Vagina (tissue), 2 donors: ENCODE results near the gene GNAZ. TPM values are rescaled to one million over a fixed set of nuclear protein-coding genes. Genes with fewer than 3 reads are reported as not detected.

ENCODE experiments used
- DNase-seq, 2 donors: peaks; one replicate each; pipeline ENCODE4 v3.0.0-alpha.2; 2017; ENCODE audit errors: extremely low spot score in 2 of 2
- H3K27ac ChIP-seq: fragments of 200-600 bp; sonication (generic); one replicate; pipeline ENCODE4 v1.5.1; 2019
- H3K27me3 ChIP-seq: fragments of 200-600 bp; sonication (generic); one replicate; pipeline ENCODE4 v1.5.1; 2019
- H3K36me3 ChIP-seq, 2 donors: fragments of 200-600 bp; sonication (generic); one replicate each; pipeline ENCODE4 v1.5.1; 2017 to 2019
- H3K4me1 ChIP-seq: fragments of 200-600 bp; sonication (generic); one replicate; pipeline ENCODE4 v1.5.1; 2019
- H3K4me3 ChIP-seq, 2 donors: fragments of 200-600 bp; sonication (generic); 1 replicate in 1 of 2; 2 replicates in 1 of 2; pipeline ENCODE4 v1.5.1; 2016 to 2019
- H3K9me3 ChIP-seq: fragments of 200-600 bp; sonication (generic); one replicate; pipeline ENCODE4 v1.5.1; 2019
- POLR2A ChIP-seq, 2 donors: fragments of 450-650 bp; IDR thresholded peaks; one replicate each; pipeline ENCODE4 v1.6.1; 2017; ENCODE audit warnings: antibody characterized with exemption in 2 of 2, mild to moderate bottlenecking in 2 of 2, moderate library complexity in 2 of 2
- POLR2AphosphoS5 ChIP-seq, 2 donors: sonication (generic); formaldehyde crosslinking; IDR thresholded peaks; one replicate each; pipeline ENCODE4 v1.9.0; 2017; ENCODE audit warnings: antibody characterized with exemption in 2 of 2, mild to moderate bottlenecking in 2 of 2, low read depth in 1 of 2; ENCODE audit not compliant: insufficient read depth in 1 of 2
- intact Hi-C: fragments of 100-400 bp; cut with DNase I; formaldehyde crosslinking; loops from one replicate; pipeline ENCODE4 v1.15.1; 2023
- total RNA-seq: library from RNA; depleted of rRNA; stranded (reverse); fragments of >200 nt; gene quantifications from one replicate; pipeline ENCODE4 v1.2.3, GENCODE V29; 2016
- TF ChIP-seq, protein P1 (sequence below), 3 experiments: fragments of 450-650 bp in 2 of 3; fragments of 200-600 bp in 1 of 3; sonication (generic) in 1 of 3; IDR thresholded peaks; one replicate each; pipeline ENCODE4 v1.5.1; 2017 to 2019; ENCODE audit warnings: antibody characterized with exemption in 3 of 3, mild to moderate bottlenecking in 2 of 3, moderate library complexity in 2 of 3

Gene GNAZ
- total RNA-seq, 1 donor from 2014 or later: 11.3 TPM

DNA sequence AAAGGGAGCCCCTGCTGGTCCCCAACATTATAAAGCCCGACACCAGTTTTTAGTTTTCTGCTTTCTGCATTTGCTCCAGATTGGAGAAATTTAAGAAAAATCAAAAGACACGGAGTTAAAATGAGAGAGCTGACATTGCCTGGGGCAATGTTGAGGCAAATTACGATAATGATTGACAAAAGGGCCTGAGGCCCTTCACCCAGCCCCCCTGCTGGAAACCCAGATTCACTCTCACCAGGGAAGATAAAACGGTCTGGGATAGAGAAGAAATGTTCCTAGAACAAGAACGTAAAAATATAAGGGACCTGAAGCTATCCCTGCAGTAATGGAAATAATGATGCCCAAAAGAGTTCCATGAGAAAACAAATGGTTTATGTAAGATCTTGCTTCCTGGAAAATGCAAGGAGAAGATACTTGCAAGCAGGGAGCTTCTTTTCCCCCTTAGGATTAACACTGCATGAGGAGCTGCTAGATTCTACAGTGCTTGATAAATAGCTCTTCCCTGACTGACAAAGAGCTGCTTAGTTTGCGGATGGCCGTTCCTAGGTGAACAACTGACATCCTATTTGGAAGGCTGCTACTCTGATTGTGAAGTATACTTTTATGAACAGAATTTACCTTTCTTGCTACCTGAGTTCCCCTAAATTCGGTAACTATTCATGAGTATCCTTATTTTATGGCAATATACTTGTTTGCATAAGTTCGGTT is 40.6 kb upstream of the GNAZ start:
- intact Hi-C loops: no loop called here
- no peak overlapping the region for H3K4me3 ChIP-seq
- no peak overlapping the region for H3K27ac ChIP-seq
- DNase-seq: no peak
- TF ChIP-seq POLR2A (IDR thresholded peaks at IDR 0.05) (no peak), POLR2AphosphoS5 (IDR thresholded peaks at IDR 0.05; ENCODE audit: insufficient read depth in 1 of 2, low read depth in 1 of 2) (no peak)
- TF ChIP-seq, protein P1, sequence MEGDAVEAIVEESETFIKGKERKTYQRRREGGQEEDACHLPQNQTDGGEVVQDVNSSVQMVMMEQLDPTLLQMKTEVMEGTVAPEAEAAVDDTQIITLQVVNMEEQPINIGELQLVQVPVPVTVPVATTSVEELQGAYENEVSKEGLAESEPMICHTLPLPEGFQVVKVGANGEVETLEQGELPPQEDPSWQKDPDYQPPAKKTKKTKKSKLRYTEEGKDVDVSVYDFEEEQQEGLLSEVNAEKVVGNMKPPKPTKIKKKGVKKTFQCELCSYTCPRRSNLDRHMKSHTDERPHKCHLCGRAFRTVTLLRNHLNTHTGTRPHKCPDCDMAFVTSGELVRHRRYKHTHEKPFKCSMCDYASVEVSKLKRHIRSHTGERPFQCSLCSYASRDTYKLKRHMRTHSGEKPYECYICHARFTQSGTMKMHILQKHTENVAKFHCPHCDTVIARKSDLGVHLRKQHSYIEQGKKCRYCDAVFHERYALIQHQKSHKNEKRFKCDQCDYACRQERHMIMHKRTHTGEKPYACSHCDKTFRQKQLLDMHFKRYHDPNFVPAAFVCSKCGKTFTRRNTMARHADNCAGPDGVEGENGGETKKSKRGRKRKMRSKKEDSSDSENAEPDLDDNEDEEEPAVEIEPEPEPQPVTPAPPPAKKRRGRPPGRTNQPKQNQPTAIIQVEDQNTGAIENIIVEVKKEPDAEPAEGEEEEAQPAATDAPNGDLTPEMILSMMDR (IDR thresholded peaks at IDR 0.05): no peak
- no peaks in the 10 kb centered on the region for H3K27me3 ChIP-seq
- H3K4me1 ChIP-seq: no peaks in the 10 kb centered on the region
- no peaks in the 10 kb centered on the region for H3K36me3 ChIP-seq
- H3K9me3 ChIP-seq: no peaks in the 10 kb centered on the region

DNA sequence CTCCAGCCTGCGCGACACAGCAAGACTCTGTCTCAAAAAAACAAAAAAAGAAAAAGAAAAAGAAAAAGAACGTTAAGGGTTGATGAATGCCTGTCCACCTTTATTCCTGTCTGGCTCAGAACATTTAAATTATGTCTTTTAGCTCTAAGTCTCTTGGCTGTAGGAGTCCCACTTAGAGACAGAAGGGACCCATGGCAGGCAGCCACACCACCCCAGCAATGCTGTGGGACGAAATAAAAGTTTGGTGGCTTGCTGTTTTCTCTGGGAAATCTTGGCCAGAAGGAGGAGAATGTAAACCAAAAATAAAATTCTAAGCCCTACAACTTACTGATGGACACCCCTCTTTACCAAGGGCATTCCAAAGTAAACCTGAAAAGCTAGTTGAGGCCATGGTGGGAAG is 38.9 kb upstream of the GNAZ start:
- Histone ChIP-seq H3K36me3 (no peaks in the 10 kb centered on the region), H3K9me3 (no peaks in the 10 kb centered on the region), H3K27ac (no peak overlapping the region), H3K4me3 (no peak overlapping the region), H3K27me3 (no peaks in the 10 kb centered on the region), H3K4me1 (no peaks in the 10 kb centered on the region)
- DNase-seq: no peak
- intact Hi-C loops: no loop called here
- TF ChIP-seq POLR2A (IDR thresholded peaks at IDR 0.05): no peak

DNA sequence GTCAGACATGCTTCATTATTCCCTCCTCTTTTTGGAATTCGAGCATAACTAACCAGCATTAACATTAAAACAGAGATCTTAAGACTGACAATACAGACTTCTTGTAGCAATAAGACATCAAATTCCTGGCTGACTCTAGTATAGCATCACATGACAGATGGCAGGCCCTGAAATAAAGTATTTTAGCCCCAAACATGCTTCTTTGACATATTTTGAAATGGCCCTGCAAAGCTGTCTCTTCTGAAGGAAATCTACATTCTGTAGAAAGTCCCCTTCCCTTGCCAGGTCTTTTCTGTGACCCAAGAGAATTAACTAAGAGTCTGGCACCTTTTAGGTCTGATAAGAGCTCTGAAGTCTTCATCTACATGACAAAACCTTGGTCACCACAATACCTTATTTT is 38.5 kb upstream of the GNAZ start:
- Histone ChIP-seq H3K36me3 (no peaks in the 10 kb centered on the region), H3K27ac (no peak overlapping the region), H3K4me1 (no peaks in the 10 kb centered on the region), H3K27me3 (no peaks in the 10 kb centered on the region), H3K4me3 (no peak overlapping the region), H3K9me3 (no peaks in the 10 kb centered on the region)
- intact Hi-C loops: no loop called here
- DNase-seq: no peak
- TF ChIP-seq, protein P1 (IDR thresholded peaks at IDR 0.05): no peak

DNA sequence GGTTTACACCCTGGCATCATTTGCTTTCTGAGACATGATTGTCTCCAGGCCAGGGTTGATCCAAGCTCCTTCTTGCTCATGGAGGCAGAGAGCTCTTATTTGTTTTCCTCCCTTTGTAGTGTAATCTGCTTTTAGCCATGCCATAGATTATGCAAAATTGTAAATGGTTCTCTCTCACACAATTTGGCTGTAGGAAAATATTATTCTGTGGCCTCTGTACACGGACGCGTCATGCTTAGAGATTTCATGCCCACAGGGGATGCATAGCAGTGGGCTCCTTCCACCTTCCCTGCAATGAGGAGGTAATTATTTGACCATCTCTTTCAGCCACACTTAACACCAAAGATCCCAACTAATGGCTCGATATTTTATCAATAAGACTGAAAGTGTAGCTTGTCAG is 37.7 kb upstream of the GNAZ start:
- intact Hi-C loops: no loop called here

DNA sequence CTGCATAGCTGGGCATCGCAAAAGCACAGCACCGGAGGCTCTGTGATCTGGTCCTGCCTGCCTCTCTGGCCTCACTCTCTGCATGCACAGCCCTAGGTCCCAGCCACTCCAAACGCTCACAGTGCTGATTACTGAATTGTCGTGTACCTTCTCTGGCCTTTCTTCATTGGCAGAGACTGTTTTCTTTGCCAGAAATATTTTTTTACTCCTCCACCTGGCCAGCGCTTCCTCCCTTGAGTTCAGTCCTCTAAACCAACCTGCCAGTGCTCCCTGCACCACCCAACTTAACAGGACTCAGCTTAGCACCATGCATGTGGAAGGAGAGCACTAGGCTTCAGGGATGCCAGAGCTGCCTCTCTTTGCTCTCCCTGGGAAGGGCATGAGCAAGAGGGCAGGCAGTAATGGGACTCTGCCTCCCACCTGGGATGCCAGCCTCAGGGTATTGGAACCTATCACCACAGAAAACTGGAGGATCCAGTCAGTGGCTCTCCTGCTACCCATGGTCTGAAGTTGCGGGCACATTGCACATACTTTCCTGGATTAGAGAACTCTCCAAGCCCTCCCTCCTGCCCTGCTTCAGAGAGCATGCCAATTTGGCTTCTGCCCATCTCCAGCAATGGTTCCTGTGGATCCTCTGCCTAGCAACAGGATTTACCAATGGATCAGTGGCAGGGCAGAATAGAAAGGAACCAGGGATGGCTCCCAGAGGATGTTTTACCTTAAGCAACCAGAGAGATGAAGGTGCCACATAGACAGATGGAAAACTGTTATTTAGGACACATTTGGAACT is 37.0 kb upstream of the GNAZ start:
- no peak for DNase-seq
- intact Hi-C loops: no loop called here

More for the DNA sequence above, 37.7 kb upstream of the GNAZ start:
- H3K36me3 ChIP-seq: no peaks in the 10 kb centered on the region
- no peaks in the 10 kb centered on the region for H3K4me1 ChIP-seq
- no peak for DNase-seq
- H3K27ac ChIP-seq: no peak overlapping the region
- TF ChIP-seq, protein P1 (IDR thresholded peaks at IDR 0.05): no peak
- TF ChIP-seq POLR2AphosphoS5 (IDR thresholded peaks at IDR 0.05; ENCODE audit: insufficient read depth in 1 of 2, low read depth in 1 of 2): no peak
- TF ChIP-seq POLR2A (IDR thresholded peaks at IDR 0.05): no peak
- no peaks in the 10 kb centered on the region for H3K9me3 ChIP-seq
- no peak overlapping the region for H3K4me3 ChIP-seq
- H3K27me3 ChIP-seq: no peaks in the 10 kb centered on the region

More for the DNA sequence above, 37.0 kb upstream of the GNAZ start:
- no peak for TF ChIP-seq POLR2AphosphoS5 (IDR thresholded peaks at IDR 0.05; ENCODE audit: insufficient read depth in 1 of 2, low read depth in 1 of 2)
- TF ChIP-seq POLR2A (IDR thresholded peaks at IDR 0.05): no peak
- TF ChIP-seq, protein P1 (IDR thresholded peaks at IDR 0.05): no peak
- Histone ChIP-seq H3K36me3 (no peaks in the 10 kb centered on the region), H3K9me3 (no peaks in the 10 kb centered on the region), H3K4me3 (no peak overlapping the region), H3K4me1 (no peaks in the 10 kb centered on the region), H3K27me3 (no peaks in the 10 kb centered on the region), H3K27ac (no peak overlapping the region)
